IMR-90 (cell line): ENCODE data around the gene RPUSD2. TPM values are rescaled to one million over a fixed set of nuclear protein-coding genes. Genes with fewer than 3 reads are reported as not detected.

Source experiments
- ATAC-seq: fragments of 200-7000 bp; cut with Tn5 transposase; 2 replicates; pipeline ENCODE4 v1.9.1; 2020; ENCODE audit warnings: low read depth, mild to moderate bottlenecking, moderate library complexity
- BruUV-seq: library from RNA; stranded (reverse); fragments of 400-500 nt; replicated peaks from 2 replicates; lab custom pipeline; 2021; lab: Mats Ljungman, UMichigan
- CTCF ChIA-PET: fragments of 300-600 bp; formaldehyde crosslinking; extraction: SDS; loops from one replicate; lab custom pipeline; 2021; ENCODE audit warnings: antibody characterized with exemption; lab: Yijun Ruan, JAX
- POLR2A ChIA-PET: fragments of 300-600 bp; sonication (Branson Sonifier 250); formaldehyde crosslinking; loops from one replicate; lab custom pipeline; 2022; ENCODE audit warnings: antibody characterized with exemption; ENCODE audit not compliant: unreplicated experiment; lab: Charles Lee
- DNase-seq: peaks from one replicate; pipeline ENCODE4 v3.0.0; 2013
- H2AFZ ChIP-seq: replicated peaks from 2 replicates; pipeline ENCODE3; 2013; ENCODE audit warnings: low read length, mild to moderate bottlenecking; ENCODE audit not compliant: poor library complexity
- H2AK5ac ChIP-seq: 2 replicates; pipeline ENCODE4 v1.6.1; 2013; ENCODE audit warnings: low read depth, low read length, inconsistent platforms
- H2AK9ac ChIP-seq: replicated peaks from 2 replicates; pipeline ENCODE3; 2013; ENCODE audit warnings: mild to moderate bottlenecking, low read depth, low read length, moderate library complexity; ENCODE audit not compliant: poor library complexity
- H2BK120ac ChIP-seq: 2 replicates; pipeline ENCODE4 v1.6.1; 2013; ENCODE audit warnings: low read depth, low read length, inconsistent platforms
- H2BK15ac ChIP-seq: 3 replicates; pipeline ENCODE4 v1.6.1; 2013; ENCODE audit warnings: low read depth, low read length, inconsistent platforms
- H2BK20ac ChIP-seq: 2 replicates; pipeline ENCODE4 v1.6.1; 2013; ENCODE audit warnings: low read depth, mild to moderate bottlenecking, inconsistent platforms, low read length, moderate library complexity
- H2BK5ac ChIP-seq: 2 replicates; pipeline ENCODE4 v1.6.1; 2013; ENCODE audit warnings: mild to moderate bottlenecking, low read depth, low read length, inconsistent platforms; ENCODE audit not compliant: poor library complexity, severe bottlenecking
- H3K14ac ChIP-seq: replicated peaks from 2 replicates; pipeline ENCODE4 v1.6.1; 2013; ENCODE audit warnings: low read depth, low read length, inconsistent platforms
- H3K18ac ChIP-seq: 2 replicates; pipeline ENCODE4 v1.6.1; 2013; ENCODE audit warnings: low read depth, low read length, control low read depth
- H3K23ac ChIP-seq: 2 replicates; pipeline ENCODE4 v1.6.1; 2013; ENCODE audit warnings: low read depth, low read length, inconsistent platforms
- H3K27ac ChIP-seq: 2 replicates; pipeline ENCODE4 v1.5.1; 2013; ENCODE audit warnings: mild to moderate bottlenecking, control low read depth, low read length; ENCODE audit not compliant: insufficient read depth
- H3K27me3 ChIP-seq: 2 replicates; pipeline ENCODE4 v1.6.1; 2013; ENCODE audit warnings: low read length; ENCODE audit not compliant: control insufficient read depth, insufficient read depth
- H3K36me3 ChIP-seq: 2 replicates; pipeline ENCODE4 v1.6.1; 2013; ENCODE audit warnings: low read length, mixed read lengths; ENCODE audit not compliant: control insufficient read depth, insufficient read depth
- H3K4ac ChIP-seq: 2 replicates; pipeline ENCODE4 v1.6.1; 2013; ENCODE audit warnings: low read depth, low read length, inconsistent platforms
- H3K4me1 ChIP-seq: 2 replicates; pipeline ENCODE4 v1.6.1; 2013; ENCODE audit warnings: low read length, mixed read lengths; ENCODE audit not compliant: control insufficient read depth, insufficient read depth
- H3K4me2 ChIP-seq: 2 replicates; pipeline ENCODE4 v1.6.1; 2013; ENCODE audit warnings: low read depth, mild to moderate bottlenecking, control low read depth, low read length, moderate library complexity
- H3K4me3 ChIP-seq: 2 replicates; pipeline ENCODE4 v1.5.1; 2013; ENCODE audit warnings: low read depth, mild to moderate bottlenecking, control low read depth, low read length, moderate library complexity; ENCODE audit not compliant: insufficient read depth
- H3K56ac ChIP-seq: 2 replicates; pipeline ENCODE4 v1.6.1; 2013; ENCODE audit warnings: low read length, inconsistent platforms; ENCODE audit not compliant: insufficient read depth; ENCODE audit errors: extremely low read depth
- H3K79me1 ChIP-seq, 2 experiments: 2 replicates each; pipeline ENCODE4 v1.6.1; 2013; ENCODE audit warnings: low read length in 2 of 2, inconsistent platforms in 1 of 2, low read depth in 1 of 2
- H3K9ac ChIP-seq: 2 replicates; pipeline ENCODE4 v1.6.1; 2013; ENCODE audit warnings: low read depth, low read length, control low read depth
- H3K9me1 ChIP-seq: 2 replicates; pipeline ENCODE4 v1.6.1; 2013; ENCODE audit warnings: low read length, inconsistent platforms; ENCODE audit not compliant: insufficient read depth
- H3K9me3 ChIP-seq: 2 replicates; pipeline ENCODE4 v1.6.1; 2013; ENCODE audit warnings: low read length; ENCODE audit not compliant: control insufficient read depth, insufficient read depth
- H4K20me1 ChIP-seq: 2 replicates; pipeline ENCODE4 v1.6.1; 2013; ENCODE audit warnings: low read length, inconsistent platforms; ENCODE audit not compliant: insufficient read depth
- H4K5ac ChIP-seq: 2 replicates; pipeline ENCODE4 v1.6.1; 2013; ENCODE audit warnings: mild to moderate bottlenecking, low read depth, low read length, control low read depth
- H4K8ac ChIP-seq, 2 experiments: 2 replicates each; pipeline ENCODE4 v1.6.1; 2013; ENCODE audit warnings: low read depth in 2 of 2, low read length in 2 of 2, control low read depth in 1 of 2, inconsistent platforms in 1 of 2
- H4K91ac ChIP-seq: 2 replicates; pipeline ENCODE4 v1.6.1; 2013; ENCODE audit warnings: low read depth, low read length, inconsistent platforms; ENCODE audit not compliant: insufficient read depth
- BHLHE40 ChIP-seq: fragments of 150-350 bp; IDR thresholded peaks from 2 replicates; pipeline ENCODE4 v1.6.1; 2016; ENCODE audit warnings: mild to moderate bottlenecking, low read depth, low read length
- CEBPB ChIP-seq: IDR thresholded peaks from 2 replicates; pipeline ENCODE4 v1.6.1; 2012; ENCODE audit warnings: low read depth, low read length, improper control_type of control experiment
- MAFK ChIP-seq: IDR thresholded peaks from 2 replicates; pipeline ENCODE4 v1.6.1; 2012; ENCODE audit warnings: low read depth, low read length, improper control_type of control experiment
- MAZ ChIP-seq: IDR thresholded peaks from 2 replicates; pipeline ENCODE4 v1.6.1; 2012; ENCODE audit warnings: low read depth, mild to moderate bottlenecking, low read length, improper control_type of control experiment, moderate library complexity, borderline replicate concordance
- NFE2L2 ChIP-seq: fragments of 150-350 bp; IDR thresholded peaks from 2 replicates; pipeline ENCODE4 v1.6.1; 2016; ENCODE audit warnings: low read depth, mild to moderate bottlenecking, low read length
- RAD21 ChIP-seq: IDR thresholded peaks from 2 replicates; pipeline ENCODE4 v1.6.1; 2012; ENCODE audit warnings: low read length, improper control_type of control experiment
- RCOR1 ChIP-seq: IDR thresholded peaks from 2 replicates; pipeline ENCODE4 v1.6.1; 2012; ENCODE audit warnings: mild to moderate bottlenecking, low read length, improper control_type of control experiment; ENCODE audit not compliant: insufficient replicate concordance
- RFX5 ChIP-seq: IDR thresholded peaks from 2 replicates; pipeline ENCODE4 v1.8.0; 2012; ENCODE audit warnings: low read depth, mild to moderate bottlenecking, low read length, moderate library complexity
- SMC3 ChIP-seq: fragments of 150-350 bp; IDR thresholded peaks from 2 replicates; pipeline ENCODE4 v1.6.1; 2016; ENCODE audit warnings: low read depth, mild to moderate bottlenecking, antibody characterized with exemption, low read length, moderate library complexity
- WGBS, 2 experiments: methylation state at CpG; one replicate each; pipeline versions ENCODE4 v1.1.5 to v1.1.7; 2013; ENCODE audit warnings: missing lambda C conversion rate in 2 of 2; ENCODE audit not compliant: insufficient read length in 1 of 2; ENCODE audit errors: extremely low coverage in 2 of 2; 5-methylcytosine and 5-hydroxymethylcytosine counted together
- dilution Hi-C: fragments of 300-500 bp; cut with HindIII; formaldehyde crosslinking; loops from one replicate; pipeline ENCODE4 v1.14.3; 2018; ENCODE audit warnings: low sequenced_read_pairs; ENCODE audit not compliant: unreplicated experiment
- in situ Hi-C: fragments of 300-500 bp; cut with MboI; formaldehyde crosslinking; loops from 3 replicates; pipeline ENCODE4 v1.14.3; 2019; ENCODE audit warnings: low sequenced_read_pairs, inconsistent platforms, mixed read lengths
- intact Hi-C: fragments of 100-400 bp; cut with micrococcal nuclease; formaldehyde crosslinking; loops from 2 replicates; pipeline ENCODE4 v1.10.0; 2022
- polyA plus RNA-seq, 3 experiments: library from polyadenylated mRNA; depleted of rRNA; stranded (reverse); fragments of >200 nt; gene quantifications; 2 replicates each; pipeline ENCODE4 v1.2.3, GENCODE V29; 2012; ENCODE audit warnings: low replicate concordance in 1 of 3
- total RNA-seq: library from RNA; depleted of rRNA; stranded (reverse); fragments of >200 nt; gene quantifications from 2 replicates; pipeline ENCODE4 v1.2.3, GENCODE V29; 2012
- TF ChIP-seq, protein P1 (sequence below): fragments of 150-350 bp; IDR thresholded peaks from 2 replicates; pipeline ENCODE4 v1.6.1; 2017; ENCODE audit warnings: mild to moderate bottlenecking, antibody characterized with exemption, low read length, low read depth
- TF ChIP-seq, protein P2 (sequence below): fragments of 150-350 bp; IDR thresholded peaks from 2 replicates; pipeline ENCODE4 v1.6.1; 2016; ENCODE audit warnings: low read depth, mild to moderate bottlenecking, low read length, moderate library complexity, borderline replicate concordance

Gene RPUSD2
- total and polyA plus RNA-seq, 2 of the 4 experiments (the other 2 are of a cell fraction): 7.4 to 13.4 TPM

DNA sequence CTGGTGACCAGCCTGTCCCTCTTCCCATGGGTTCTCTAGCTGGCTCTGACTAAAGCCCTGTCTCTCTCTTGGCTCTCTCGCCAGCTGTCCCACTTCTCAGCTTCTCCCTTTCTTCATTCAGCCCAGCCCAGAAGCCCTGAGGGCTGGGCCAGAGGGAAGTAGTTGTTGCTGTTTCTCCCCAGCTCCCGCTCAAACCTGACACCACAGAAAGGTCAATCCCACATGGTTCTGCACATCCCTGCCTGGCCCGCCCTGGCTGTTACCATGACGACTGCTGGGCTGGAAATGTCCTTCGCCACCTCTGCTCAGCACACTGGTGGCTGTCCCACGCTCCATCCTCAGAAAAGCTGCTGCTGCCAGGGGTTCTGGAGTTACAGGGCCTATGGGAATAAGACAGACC is 30.1 kb upstream of the RPUSD2 start:
- CTCF ChIA-PET: interaction anchor here (0.5 to 0.6 kb wide), 2 partner anchors 12 to 51 kb away, joined by 3 read pairs; no protein-coding TSS in a partner anchor
- no TSS peak for BruUV-seq

More for the DNA sequence above, 30.1 kb upstream of the RPUSD2 start:
- Histone ChIP-seq H3K9me3 (no peaks in the 10 kb centered on the region), H3K18ac (no peak overlapping the region), H3K27me3 (no peaks in the 10 kb centered on the region), H4K5ac (no peak overlapping the region), H3K14ac (no peak overlapping the region), H3K23ac (no peak overlapping the region), H3K4me2 (no peak overlapping the region), H3K9me1 (peaks cover 13% of the 10 kb centered on the region), H4K8ac (no peak overlapping the region), H2AK9ac (no peak overlapping the region), H2BK15ac (no peak overlapping the region), H3K79me1 (no peaks in the 10 kb centered on the region), H3K4me3 (no peak overlapping the region), H3K4me1 (peaks cover 2% of the 10 kb centered on the region; the same call in 1 of the 2 replicates), H2BK120ac (no peak overlapping the region), H2BK20ac (no peak overlapping the region), H2AK5ac (no peak overlapping the region), H4K91ac (no peak overlapping the region), H4K20me1 (no peaks in the 10 kb centered on the region), H3K27ac (no peak overlapping the region), H2BK5ac (no peak overlapping the region), H3K9ac (no peak overlapping the region), H3K4ac (no peak overlapping the region), H3K36me3 (no peaks in the 10 kb centered on the region), H2AFZ (no peak overlapping the region), H3K56ac (no peak overlapping the region)
- dilution Hi-C loops (no loop called here), intact Hi-C loops (no loop called here), in situ Hi-C loops (no loop called here)
- no peak for DNase-seq
- POLR2A ChIA-PET: no interaction called here
- no peak for TF ChIP-seq MAFK
- no peak for TF ChIP-seq RCOR1
- no peak for TF ChIP-seq BHLHE40
- TF ChIP-seq, protein P1, sequence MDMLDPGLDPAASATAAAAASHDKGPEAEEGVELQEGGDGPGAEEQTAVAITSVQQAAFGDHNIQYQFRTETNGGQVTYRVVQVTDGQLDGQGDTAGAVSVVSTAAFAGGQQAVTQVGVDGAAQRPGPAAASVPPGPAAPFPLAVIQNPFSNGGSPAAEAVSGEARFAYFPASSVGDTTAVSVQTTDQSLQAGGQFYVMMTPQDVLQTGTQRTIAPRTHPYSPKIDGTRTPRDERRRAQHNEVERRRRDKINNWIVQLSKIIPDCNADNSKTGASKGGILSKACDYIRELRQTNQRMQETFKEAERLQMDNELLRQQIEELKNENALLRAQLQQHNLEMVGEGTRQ: no peak
- no peak for TF ChIP-seq SMC3
- TF ChIP-seq NFE2L2: no peak
- no peak for TF ChIP-seq RFX5
- TF ChIP-seq RAD21: no peak
- no peak for TF ChIP-seq CEBPB
- TF ChIP-seq, protein P2, sequence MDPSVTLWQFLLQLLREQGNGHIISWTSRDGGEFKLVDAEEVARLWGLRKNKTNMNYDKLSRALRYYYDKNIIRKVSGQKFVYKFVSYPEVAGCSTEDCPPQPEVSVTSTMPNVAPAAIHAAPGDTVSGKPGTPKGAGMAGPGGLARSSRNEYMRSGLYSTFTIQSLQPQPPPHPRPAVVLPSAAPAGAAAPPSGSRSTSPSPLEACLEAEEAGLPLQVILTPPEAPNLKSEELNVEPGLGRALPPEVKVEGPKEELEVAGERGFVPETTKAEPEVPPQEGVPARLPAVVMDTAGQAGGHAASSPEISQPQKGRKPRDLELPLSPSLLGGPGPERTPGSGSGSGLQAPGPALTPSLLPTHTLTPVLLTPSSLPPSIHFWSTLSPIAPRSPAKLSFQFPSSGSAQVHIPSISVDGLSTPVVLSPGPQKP: no peak
- TF ChIP-seq MAZ: no peak
- WGBS, 2 experiments: 73% methylated on average over 4 of the region's 6 CpGs; no CpG with 5 or more reads in 1 of the 2 experiments
- ATAC-seq: no peak
